C4-2B (cell line): ENCODE data around the gene TNFSF8.

Experiments used
- ZFX ChIP-seq: fragments of 450-650 bp; IDR thresholded peaks from 2 replicates; pipeline ENCODE4 v1.6.1; 2017
- TF ChIP-seq, protein P1 (sequence below): fragments of 450-650 bp; conservative IDR thresholded peaks from 2 replicates; pipeline ENCODE4 v1.5.1; 2017; ENCODE audit warnings: mild to moderate bottlenecking

DNA sequence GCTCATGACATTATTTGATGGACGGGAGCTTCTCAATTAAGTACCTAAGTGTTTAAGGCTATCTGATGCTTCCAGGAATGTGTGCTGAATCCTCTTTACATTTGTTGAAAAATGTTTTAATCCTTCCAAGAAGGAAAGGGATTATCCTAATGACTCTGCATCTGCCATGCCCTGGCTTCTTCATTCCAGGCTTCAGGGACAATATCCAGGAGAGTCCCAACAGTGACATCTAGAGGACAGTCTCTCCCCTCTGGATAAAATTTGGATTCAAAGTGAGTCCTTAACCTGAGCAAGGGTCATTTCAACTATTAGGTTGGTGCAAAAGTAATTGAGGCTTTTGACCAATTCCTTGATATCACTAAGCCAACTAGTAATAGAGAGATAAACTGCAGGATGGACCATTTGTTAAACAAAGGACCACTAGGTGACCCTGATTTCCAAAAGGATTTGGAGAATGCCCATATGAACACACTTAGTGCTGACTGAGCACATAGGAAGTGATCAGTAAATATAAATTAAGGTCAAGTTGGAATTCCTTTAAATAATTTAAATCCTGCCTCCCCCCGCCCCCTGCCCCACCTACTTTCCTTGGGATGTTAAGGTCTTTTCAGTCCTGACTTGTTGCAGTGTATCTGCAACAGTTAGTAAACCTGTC lies 19.1 kb downstream of the TNFSF8 start:
- TF ChIP-seq, protein P1, sequence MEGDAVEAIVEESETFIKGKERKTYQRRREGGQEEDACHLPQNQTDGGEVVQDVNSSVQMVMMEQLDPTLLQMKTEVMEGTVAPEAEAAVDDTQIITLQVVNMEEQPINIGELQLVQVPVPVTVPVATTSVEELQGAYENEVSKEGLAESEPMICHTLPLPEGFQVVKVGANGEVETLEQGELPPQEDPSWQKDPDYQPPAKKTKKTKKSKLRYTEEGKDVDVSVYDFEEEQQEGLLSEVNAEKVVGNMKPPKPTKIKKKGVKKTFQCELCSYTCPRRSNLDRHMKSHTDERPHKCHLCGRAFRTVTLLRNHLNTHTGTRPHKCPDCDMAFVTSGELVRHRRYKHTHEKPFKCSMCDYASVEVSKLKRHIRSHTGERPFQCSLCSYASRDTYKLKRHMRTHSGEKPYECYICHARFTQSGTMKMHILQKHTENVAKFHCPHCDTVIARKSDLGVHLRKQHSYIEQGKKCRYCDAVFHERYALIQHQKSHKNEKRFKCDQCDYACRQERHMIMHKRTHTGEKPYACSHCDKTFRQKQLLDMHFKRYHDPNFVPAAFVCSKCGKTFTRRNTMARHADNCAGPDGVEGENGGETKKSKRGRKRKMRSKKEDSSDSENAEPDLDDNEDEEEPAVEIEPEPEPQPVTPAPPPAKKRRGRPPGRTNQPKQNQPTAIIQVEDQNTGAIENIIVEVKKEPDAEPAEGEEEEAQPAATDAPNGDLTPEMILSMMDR, result peak; percentile 95
- no peak for TF ChIP-seq ZFX
